ENCODE results near the gene CDH15. TPM values are rescaled to one million over a fixed set of nuclear protein-coding genes. Genes with fewer than 3 reads are reported as not detected.

Gene CDH15
- total and polyA plus RNA-seq, 2 donors (not counting 1 experiment from before 2014, with no cell fraction given), result not detected

GRCh38 chr16:89244754-89245153 lies 73.2 kb downstream of the CDH15 start:
- Histone ChIP-seq H2AFZ (ENCODE audit: insufficient read depth, low read depth, low read length, poor library complexity, severe bottlenecking) (no peak overlapping the region), H3K79me2 (ENCODE audit: control insufficient read depth, insufficient read depth, low read length) (no peaks in the 10 kb centered on the region), H3K4me1 (ENCODE audit: control insufficient read depth in 2 of 2, insufficient read depth in 2 of 2, low read length in 2 of 2) (peaks cover 3 to 21% of the 10 kb centered on the region in 2 donors), H4K20me1 (ENCODE audit: control insufficient read depth, insufficient read depth, low read length, poor library complexity, severe bottlenecking) (no peaks in the 10 kb centered on the region), H3K9me3 (ENCODE audit: control extremely low read depth in 1 of 3, control insufficient read depth in 2 of 3, insufficient read depth in 1 of 3, low read length in 2 of 3) (peaks cover 0 to 27% (median under 1%) of the 10 kb centered on the region in 3 donors), H3K36me3 (replicated peaks in 1 of 2; ENCODE audit: control extremely low read depth in 1 of 2, control insufficient read depth in 1 of 2, extremely low read depth in 1 of 2, insufficient read depth in 2 of 2, low read length in 1 of 2) (no peaks in the 10 kb centered on the region), H3K4me2 (replicated peaks; ENCODE audit: low read depth, low read length, poor library complexity, severe bottlenecking) (no peak overlapping the region), H3K27me3 (replicated peaks in 1 of 4; ENCODE audit: control extremely low read depth in 1 of 4, control insufficient read depth in 3 of 4, insufficient read depth in 4 of 4, low read length in 3 of 4) (no peaks in the 10 kb centered on the region), H3K27ac (ENCODE audit: low read length in 2 of 2) (no peak overlapping the region), H3K4me3 (ENCODE audit: control extremely low read depth in 1 of 5, extremely low read depth in 1 of 5, insufficient read depth in 1 of 5, low read depth in 2 of 5, low read length in 4 of 5) (no peak overlapping the region), H3K9ac (ENCODE audit: low read length) (no peak overlapping the region)
- POLR2A ChIA-PET, result no interaction called here
- no peak for TF ChIP-seq EZH2 (IDR thresholded peaks at IDR 0.05; ENCODE audit: borderline replicate concordance, insufficient read depth, low read depth, low read length, poor library complexity, severe bottlenecking)
- TF ChIP-seq CTCF (IDR thresholded peaks at IDR 0.05), result no peak
- Mint-ChIP-seq H3K27me3 (no peaks in the 10 kb centered on the region), H3K4me3 (no peak overlapping the region), H3K27ac (no peak overlapping the region), H3K4me1 (peaks cover 15% of the 10 kb centered on the region), H3K9me3 (ENCODE audit: insufficient read depth) (no peaks in the 10 kb centered on the region)
- CTCF ChIA-PET, result interaction anchor here (1.2 kb wide), 1 partner anchor 44 kb away, joined by 3 read pairs; no protein-coding TSS in a partner anchor
- intact Hi-C loops (cut with micrococcal nuclease), result loop anchor here (10.0 kb wide), 1 partner anchor 410 kb away; the partner anchor contains the start of genes CHMP1A and SPATA33
- ATAC-seq (ENCODE audit: low read depth), result no peak
- DNase-seq, result no peak
- 86% methylated on average over 10 of the region's 12 CpGs for WGBS (ENCODE audit: insufficient coverage)

Other genes starting within 250 kb of the CDH15 start
- gene CBFA2T3, start 194.5 kb upstream of the CDH15 start, total RNA-seq, result 58.3 and 58.5 TPM in 2 replicates
- gene CBFA2T3, start 194.5 kb upstream of the CDH15 start, polyA plus RNA-seq, result 40.8 and 44.8 TPM in 2 replicates
- gene ACSF3, start 77.9 kb upstream of the CDH15 start, total RNA-seq, result 113 and 115 TPM in 2 replicates
- gene ACSF3, start 77.9 kb upstream of the CDH15 start, polyA plus RNA-seq, result 41.8 and 45.2 TPM in 2 replicates
- gene SLC22A31, start 28.8 kb downstream of the CDH15 start, total RNA-seq, result not detected in 2 replicates
- 0.09 and 0.33 TPM in 2 replicates for gene SLC22A31, start 28.8 kb downstream of the CDH15 start, polyA plus RNA-seq
- gene ZNF778, start 46.0 kb downstream of the CDH15 start, total RNA-seq, result 8.9 and 13.4 TPM in 2 replicates
- 2.2 TPM in 2 replicates for gene ZNF778, start 46.0 kb downstream of the CDH15 start, polyA plus RNA-seq